Right lobe of liver (tissue), 4 donors: Measurements from ENCODE around the gene CLIP2.

Source experiments
- CTCF ChIP-seq, 4 donors: fragments of 200-600 bp in 3 of 4; fragments of 450-650 bp in 1 of 4; IDR thresholded peaks; one replicate each; pipeline versions ENCODE4 v1.5.1 to v1.8.0; 2016 to 2022; ENCODE audit warnings: antibody characterized with exemption in 4 of 4, mild to moderate bottlenecking in 2 of 4
- POLR2A ChIP-seq: fragments of 450-650 bp; IDR thresholded peaks from one replicate; pipeline ENCODE4 v1.6.1; 2017; ENCODE audit warnings: antibody characterized with exemption, mild to moderate bottlenecking
- donor health status: DM: no; HTN: no; CAD: no.
- donor health status: DM: no; HTN: no; CAD: no.
- donor health status: DM: no; HTN: yes; CAD: no.

GRCh38 chr7:74350751-74351150, 61.5 kb downstream of the CLIP2 start:
- TF ChIP-seq CTCF (IDR thresholded peaks at IDR 0.05) (no peak), POLR2A (no peak)
